ENCODE data around the gene MRPL24.

Gene MRPL24

GRCh38 chr1:156694690-156694962 lies 46.3 kb downstream of the MRPL24 start:
- no peak for TF ChIP-seq CTCF (IDR thresholded peaks at IDR 0.05; ENCODE audit: insufficient read depth, missing control alignments)
- no peak for DNase-seq (ENCODE audit: insufficient read length, low spot score)
- FAIRE-seq, result no peak

GRCh38 chr1:156693848-156694689 lies 46.8 kb downstream of the MRPL24 start:
- TF ChIP-seq CTCF (IDR thresholded peaks at IDR 0.05; ENCODE audit: insufficient read depth, missing control alignments), result no peak
- FAIRE-seq (no peak), DNase-seq (ENCODE audit: insufficient read length, low spot score) (no peak)

GRCh38 chr1:156692925-156693847 lies 47.7 kb downstream of the MRPL24 start:
- no peak for FAIRE-seq
- TF ChIP-seq CTCF (IDR thresholded peaks at IDR 0.05; ENCODE audit: insufficient read depth, missing control alignments), result no peak
- no peak for DNase-seq (ENCODE audit: insufficient read length, low spot score)

GRCh38 chr1:156692441-156692924 lies 48.4 kb downstream of the MRPL24 start:
- DNase-seq (ENCODE audit: insufficient read length, low spot score) (no peak), FAIRE-seq (no peak)
- no peak for TF ChIP-seq CTCF (IDR thresholded peaks at IDR 0.05; ENCODE audit: insufficient read depth, missing control alignments)

GRCh38 chr1:156691665-156692440 lies 49.0 kb downstream of the MRPL24 start:
- TF ChIP-seq CTCF (IDR thresholded peaks at IDR 0.05; ENCODE audit: insufficient read depth, missing control alignments), result no peak
- no peak for FAIRE-seq
- no peak for DNase-seq (ENCODE audit: insufficient read length, low spot score)

GRCh38 chr1:156691191-156691590 lies 49.7 kb downstream of the MRPL24 start:
- no peak for TF ChIP-seq CTCF (IDR thresholded peaks at IDR 0.05; ENCODE audit: insufficient read depth, missing control alignments)
- FAIRE-seq (no peak), DNase-seq (ENCODE audit: insufficient read length, low spot score) (no peak)

Data from D721Med (cell line).